ENCODE measurements around the gene INPP4B.

The INPP4B gene

GRCh38 chr4:142121448-142122350 lies 724.4 kb downstream of the INPP4B start:
- no peak for TF ChIP-seq CTCF (conservative IDR thresholded peaks at IDR 0.05)
- no peak overlapping the region for H3K27ac ChIP-seq

GRCh38 chr4:142120921-142121320 lies 725.2 kb downstream of the INPP4B start:
- no peak for TF ChIP-seq CTCF (conservative IDR thresholded peaks at IDR 0.05)
- no peak overlapping the region for H3K27ac ChIP-seq

DNA sequence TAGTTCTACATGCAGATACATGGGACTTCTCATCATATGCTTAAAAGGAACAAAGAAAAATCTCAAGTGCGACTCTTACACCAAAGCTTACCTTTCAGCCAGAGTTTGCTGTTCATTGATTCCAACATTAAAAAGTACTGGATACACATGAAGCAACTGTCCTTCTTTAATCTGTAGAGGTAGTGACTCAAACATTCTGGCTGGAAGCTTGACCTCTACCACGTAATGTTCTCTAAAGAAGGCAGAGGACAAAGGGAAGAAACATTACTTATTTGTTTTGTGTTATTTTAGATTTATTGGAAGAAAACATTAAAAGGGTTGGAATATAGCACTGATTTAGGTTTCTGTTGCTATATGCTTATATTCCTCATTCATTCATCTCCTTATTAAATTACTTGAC lies 733.6 kb downstream of the INPP4B start:
- TF ChIP-seq CTCF (conservative IDR thresholded peaks at IDR 0.05) = no peak
- H3K27ac ChIP-seq = no peak overlapping the region

DNA sequence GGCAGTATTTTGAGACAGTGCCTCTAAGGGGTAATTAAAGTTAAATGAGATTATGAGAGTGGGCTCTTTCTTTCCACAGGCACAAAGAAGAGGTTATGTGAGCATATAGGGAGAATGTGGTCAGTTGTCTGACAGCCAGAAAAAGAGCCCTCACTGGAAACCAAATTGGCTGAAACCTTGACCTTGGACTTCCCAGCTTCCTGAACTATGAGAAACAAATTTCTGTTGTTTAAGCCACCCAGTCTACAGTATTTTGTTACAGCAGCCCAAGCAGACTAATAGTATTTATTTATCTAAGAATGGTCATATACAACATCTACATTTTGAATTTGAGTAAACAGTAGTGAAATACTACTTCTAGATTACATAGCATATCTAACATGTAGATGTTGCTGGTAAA lies 736.0 kb downstream of the INPP4B start:
- no peak overlapping the region for H3K27ac ChIP-seq
- no peak for TF ChIP-seq CTCF (conservative IDR thresholded peaks at IDR 0.05)

DNA sequence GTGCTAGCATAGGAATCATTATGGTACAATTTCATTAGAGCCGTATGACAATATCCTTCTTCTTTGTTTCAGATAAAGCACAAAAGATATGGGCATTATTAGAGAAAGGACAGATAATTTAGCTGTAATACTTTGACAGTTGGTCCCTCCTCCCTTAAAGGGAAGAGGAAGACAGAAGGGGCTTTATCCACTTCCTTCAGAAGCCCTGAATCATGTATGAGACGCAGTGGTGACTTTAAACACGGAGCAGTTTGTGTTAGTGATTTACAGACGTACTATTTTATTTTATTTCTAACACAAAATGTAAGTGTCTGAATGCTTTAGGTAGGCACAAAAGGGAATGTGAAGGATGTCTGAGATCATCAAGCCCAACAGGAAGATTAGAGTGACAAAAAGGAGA lies 742.1 kb downstream of the INPP4B start:
- H3K27ac ChIP-seq = no peak overlapping the region
- no peak for TF ChIP-seq CTCF (conservative IDR thresholded peaks at IDR 0.05)

DNA sequence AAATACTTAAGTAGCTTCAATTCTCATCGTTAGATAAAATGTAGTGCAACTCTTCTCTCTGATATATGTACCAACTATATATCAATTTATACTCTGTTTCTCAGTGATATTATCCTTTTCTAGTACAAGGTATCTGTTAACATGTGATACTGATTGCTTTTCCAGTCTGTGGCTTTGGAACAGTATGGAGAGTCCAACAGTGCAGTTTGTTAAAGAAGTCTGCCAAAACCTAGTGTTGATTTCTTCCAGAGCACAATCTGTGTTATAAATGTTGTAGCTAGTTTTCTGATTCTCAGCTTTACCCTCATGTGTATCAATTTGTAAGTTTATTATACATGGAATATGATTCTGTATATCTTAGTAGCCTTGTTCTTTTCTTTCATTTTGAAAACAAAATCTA lies 744.7 kb downstream of the INPP4B start:
- no peak for TF ChIP-seq CTCF (conservative IDR thresholded peaks at IDR 0.05)
- H3K27ac ChIP-seq = no peak overlapping the region

DNA sequence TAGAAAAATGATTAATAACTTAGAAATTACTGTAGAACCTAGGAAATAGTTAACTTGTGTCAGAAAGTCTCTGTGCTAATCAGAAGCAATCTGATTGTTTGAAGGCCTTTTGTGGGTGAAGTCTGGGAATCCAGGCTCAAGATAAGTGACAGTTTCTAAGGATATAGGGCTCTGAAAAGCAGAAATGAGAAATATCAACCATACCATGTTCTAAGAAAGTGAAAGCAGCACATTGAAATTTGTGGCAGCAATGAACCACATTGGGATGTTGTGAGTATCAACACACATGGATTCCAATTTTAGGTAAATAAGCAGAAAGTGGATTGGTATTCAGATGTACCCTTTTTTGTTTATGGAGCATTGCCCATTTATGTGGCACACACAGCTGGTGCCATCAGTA lies 745.2 kb downstream of the INPP4B start:
- no peak overlapping the region for H3K27ac ChIP-seq
- no peak for TF ChIP-seq CTCF (conservative IDR thresholded peaks at IDR 0.05)
